Tongue (tissue), 2 donors: ENCODE results near the gene NAALADL2. TPM values are rescaled to one million over a fixed set of nuclear protein-coding genes. Genes with fewer than 3 reads are reported as not detected.
"Not testable (repeated sequence)": the region's sequence is repeated elsewhere in the genome, so short reads cannot be mapped to it uniquely, and the experiment has no call there.

ENCODE experiments used
- DNase-seq: peaks from one replicate; pipeline ENCODE4 v3.0.0-alpha.2; 2015
- total RNA-seq: library from RNA; depleted of rRNA; stranded (reverse); fragments of >200 nt; gene quantifications from one replicate; pipeline ENCODE4 v1.2.3, GENCODE V29; 2014

Gene NAALADL2
- total RNA-seq, 1 donor from 2014 or later, result 76.0 TPM

GRCh38 chr3:175605851-175606250, 746.7 kb downstream of the NAALADL2 start:
- peak; percentile 4 for DNase-seq

- peak; percentile 7 for DNase-seq
Observed at GRCh38 chr3:175606650-175607318, 747.6 kb downstream of the NAALADL2 start.

GRCh38 chr3:175608356-175608755, 749.2 kb downstream of the NAALADL2 start:
- DNase-seq, result peak; percentile 5

GRCh38 chr3:175608911-175609310, 749.8 kb downstream of the NAALADL2 start:
- DNase-seq, result no peak

- DNase-seq, result no peak
Observed at GRCh38 chr3:175612487-175613196, 753.5 kb downstream of the NAALADL2 start.

- not testable (repeated sequence) for DNase-seq
Observed at GRCh38 chr3:175614107-175614506, 755.0 kb downstream of the NAALADL2 start.

GRCh38 chr3:175617247-175617646, 758.1 kb downstream of the NAALADL2 start:
- no peak for DNase-seq

- no peak for DNase-seq
Observed at GRCh38 chr3:175619369-175619768, 760.2 kb downstream of the NAALADL2 start.

GRCh38 chr3:175620093-175620492, 761.0 kb downstream of the NAALADL2 start:
- no peak for DNase-seq

GRCh38 chr3:175620532-175620931, 761.4 kb downstream of the NAALADL2 start:
- no peak for DNase-seq

GRCh38 chr3:175640958-175641357, 781.8 kb downstream of the NAALADL2 start:
- DNase-seq, result no peak

- no peak for DNase-seq
Observed at GRCh38 chr3:175646865-175647264, 787.7 kb downstream of the NAALADL2 start.

- no peak for DNase-seq
Observed at GRCh38 chr3:175648899-175649298, 789.8 kb downstream of the NAALADL2 start.

- no peak for DNase-seq
Observed at GRCh38 chr3:175651716-175652115, 792.6 kb downstream of the NAALADL2 start.

GRCh38 chr3:175655351-175655750, 796.2 kb downstream of the NAALADL2 start:
- no peak for DNase-seq

- DNase-seq, result no peak
Observed at GRCh38 chr3:175656461-175656860, 797.3 kb downstream of the NAALADL2 start.

GRCh38 chr3:175659670-175660350, 800.7 kb downstream of the NAALADL2 start:
- no peak for DNase-seq

- DNase-seq, result no peak
Observed at GRCh38 chr3:175662815-175663214, 803.7 kb downstream of the NAALADL2 start.

GRCh38 chr3:175664911-175665310, 805.8 kb downstream of the NAALADL2 start:
- DNase-seq, result no peak

- DNase-seq, result no peak
Observed at GRCh38 chr3:175668300-175668699, 809.2 kb downstream of the NAALADL2 start.

GRCh38 chr3:175670557-175670956, 811.4 kb downstream of the NAALADL2 start:
- DNase-seq, result no peak

GRCh38 chr3:175672119-175672689, 813.1 kb downstream of the NAALADL2 start:
- peak; percentile 27 for DNase-seq

- peak; percentile 60 for DNase-seq
Observed at GRCh38 chr3:175679568-175679967, 820.4 kb downstream of the NAALADL2 start.
